NB4 (cell line): ENCODE results near the gene NTM.

ENCODE experiments used
- DNase-seq: peaks from one replicate; pipeline ENCODE4 v3.0.0; 2010; ENCODE audit warnings: low read depth
- H3K4me3 ChIP-seq: one replicate; pipeline ENCODE4 v1.5.1; 2011; ENCODE audit warnings: mild to moderate bottlenecking, low read depth, low read length, moderate library complexity
- CTCF ChIP-seq: IDR thresholded peaks from one replicate; pipeline ENCODE4 v1.5.1; 2012; ENCODE audit warnings: low read depth, low read length
- MAX ChIP-seq: IDR thresholded peaks from 2 replicates; pipeline ENCODE4 v1.6.1; 2011; ENCODE audit warnings: low read depth, low read length
- MYC ChIP-seq: IDR thresholded peaks from 2 replicates; pipeline ENCODE4 v1.6.1; 2011; ENCODE audit warnings: low read depth, low read length
- POLR2A ChIP-seq: IDR thresholded peaks from 2 replicates; pipeline ENCODE4 v1.6.1; 2011; ENCODE audit warnings: mild to moderate bottlenecking; ENCODE audit not compliant: insufficient read length; ENCODE audit errors: extremely low read depth

The NTM gene

GRCh38 chr11:131838016-131838415 is 467.6 kb downstream of the NTM start:
- TF ChIP-seq POLR2A, result no peak
- TF ChIP-seq MYC, result no peak
- no peak for TF ChIP-seq MAX
- no peak for TF ChIP-seq CTCF
- no peak for DNase-seq
- no peak overlapping the region for H3K4me3 ChIP-seq

- no peak overlapping the region for H3K4me3 ChIP-seq
- no peak for DNase-seq
- TF ChIP-seq MYC (no peak), CTCF (no peak), POLR2A (no peak), MAX (no peak)
Measured at GRCh38 chr11:131839326-131839725, 468.9 kb downstream of the NTM start.

GRCh38 chr11:131840545-131840944 is 470.1 kb downstream of the NTM start:
- no peak overlapping the region for H3K4me3 ChIP-seq
- TF ChIP-seq MYC (no peak), CTCF (no peak), MAX (no peak), POLR2A (no peak)
- DNase-seq, result no peak

GRCh38 chr11:131841028-131841427 is 470.6 kb downstream of the NTM start:
- TF ChIP-seq CTCF (no peak), POLR2A (no peak), MYC (no peak), MAX (no peak)
- H3K4me3 ChIP-seq, result no peak overlapping the region
- peak; percentile 13 for DNase-seq

- TF ChIP-seq POLR2A, result no peak
- no peak for TF ChIP-seq CTCF
- no peak for TF ChIP-seq MYC
- no peak for TF ChIP-seq MAX
- H3K4me3 ChIP-seq, result no peak overlapping the region
- no peak for DNase-seq
Measured at GRCh38 chr11:131841925-131842635, 471.7 kb downstream of the NTM start.

GRCh38 chr11:131845255-131845654 is 474.8 kb downstream of the NTM start:
- H3K4me3 ChIP-seq, result no peak overlapping the region
- no peak for DNase-seq
- TF ChIP-seq MAX, result no peak
